GM04503 (cell line): Measurements from ENCODE around the gene CDCA7L.
"Not testable (repeated sequence)": the region's sequence is repeated elsewhere in the genome, so short reads cannot be mapped to it uniquely, and the experiment has no call there.

Experiments
- DNase-seq: peaks from one replicate; pipeline ENCODE4 v3.0.0-alpha.2; 2012; ENCODE audit warnings: low read depth

The CDCA7L gene

DNA sequence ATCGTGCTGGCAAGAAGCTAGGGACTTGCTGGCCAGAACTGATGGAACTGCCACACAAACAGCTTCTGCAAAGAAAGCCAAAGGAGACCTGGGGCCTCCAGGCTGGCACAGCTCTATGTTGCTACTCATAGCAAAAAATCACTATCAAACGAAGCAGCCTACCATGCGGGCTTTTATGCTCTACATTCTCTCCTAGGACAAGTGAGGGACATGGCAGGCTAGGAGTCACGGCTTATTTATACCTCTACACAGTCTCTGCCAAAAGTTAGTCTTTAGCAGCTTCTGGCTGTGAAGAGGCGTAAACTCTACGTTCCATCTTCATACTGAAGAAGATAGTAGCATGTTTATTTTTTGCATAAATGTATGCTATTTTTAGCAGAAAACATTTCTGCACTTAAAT is 35.4 kb downstream of the CDCA7L start:
- no peak for DNase-seq

DNA sequence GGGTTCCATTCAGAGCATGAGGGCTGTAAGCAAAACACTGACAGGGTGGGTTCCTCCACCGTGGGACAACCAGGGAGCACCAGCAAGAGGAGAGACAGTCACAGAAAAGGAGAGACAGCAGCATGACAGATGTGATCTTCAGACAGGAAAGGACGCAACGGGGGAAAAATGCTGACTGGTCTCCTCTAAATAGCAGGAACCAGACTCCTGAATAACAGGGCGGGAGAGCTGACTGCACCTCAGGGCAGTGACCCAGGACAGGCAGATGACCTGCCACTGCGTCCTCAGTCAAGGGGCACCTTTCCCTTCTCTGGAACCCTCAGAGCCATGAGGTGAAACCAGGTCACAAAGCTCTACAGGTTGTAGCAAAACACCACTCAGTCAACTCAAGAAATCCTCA is 37.0 kb downstream of the CDCA7L start:
- DNase-seq = no peak

DNA sequence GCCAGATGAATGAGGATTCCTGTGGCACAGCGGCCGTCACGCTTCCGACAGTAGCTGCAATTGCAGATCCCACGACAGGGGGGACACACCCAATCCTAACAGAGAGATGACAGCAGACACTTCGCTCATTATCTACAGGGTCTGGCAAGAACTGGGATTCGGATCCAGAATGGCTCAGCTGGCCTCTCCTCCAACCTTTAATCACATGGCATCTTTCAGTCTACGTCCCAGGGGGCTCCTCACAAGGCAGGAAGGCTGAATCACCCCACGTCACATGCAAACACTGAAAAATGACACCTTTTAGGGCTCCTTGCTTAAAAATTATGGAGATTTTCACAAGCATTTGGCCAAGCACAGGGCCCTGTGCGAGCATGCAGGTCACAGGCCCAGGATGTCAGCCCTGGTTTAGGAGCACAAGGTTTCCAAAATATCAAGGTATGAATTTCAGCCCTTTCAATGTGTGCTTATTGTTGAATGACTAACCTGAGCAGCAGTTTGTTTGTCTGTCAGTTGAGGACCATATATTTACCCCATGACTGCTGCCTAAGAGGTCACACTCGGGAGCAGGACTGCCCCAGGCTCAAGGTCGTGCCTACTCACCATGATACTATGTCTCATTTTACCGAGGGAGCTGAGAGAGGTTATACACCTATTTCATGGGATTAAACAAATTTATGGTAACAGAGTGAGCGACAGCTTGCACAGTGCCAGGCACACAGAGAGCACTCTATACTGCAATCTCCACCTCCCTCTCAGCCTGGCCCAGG is 42.5 kb downstream of the CDCA7L start:
- DNase-seq = no peak

DNA sequence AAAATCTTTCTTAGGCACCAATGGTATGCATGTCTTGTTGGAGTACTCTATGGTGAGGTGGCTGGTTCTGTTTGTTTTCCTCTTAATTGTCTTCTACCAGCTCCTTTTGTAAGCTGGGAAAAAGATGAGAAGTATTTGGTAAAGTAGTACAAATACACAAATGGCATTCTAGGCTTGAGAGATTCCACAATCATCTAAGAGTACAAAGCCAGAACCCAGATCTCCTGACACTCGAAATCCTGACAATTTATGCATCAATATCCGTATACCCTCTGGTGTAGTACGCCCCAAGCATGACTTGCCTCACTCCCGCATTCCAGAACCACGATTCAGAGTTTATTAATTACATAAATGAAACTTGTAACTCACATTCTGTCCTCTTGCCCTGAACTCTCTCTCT is 43.5 kb downstream of the CDCA7L start:
- DNase-seq = no peak

DNA sequence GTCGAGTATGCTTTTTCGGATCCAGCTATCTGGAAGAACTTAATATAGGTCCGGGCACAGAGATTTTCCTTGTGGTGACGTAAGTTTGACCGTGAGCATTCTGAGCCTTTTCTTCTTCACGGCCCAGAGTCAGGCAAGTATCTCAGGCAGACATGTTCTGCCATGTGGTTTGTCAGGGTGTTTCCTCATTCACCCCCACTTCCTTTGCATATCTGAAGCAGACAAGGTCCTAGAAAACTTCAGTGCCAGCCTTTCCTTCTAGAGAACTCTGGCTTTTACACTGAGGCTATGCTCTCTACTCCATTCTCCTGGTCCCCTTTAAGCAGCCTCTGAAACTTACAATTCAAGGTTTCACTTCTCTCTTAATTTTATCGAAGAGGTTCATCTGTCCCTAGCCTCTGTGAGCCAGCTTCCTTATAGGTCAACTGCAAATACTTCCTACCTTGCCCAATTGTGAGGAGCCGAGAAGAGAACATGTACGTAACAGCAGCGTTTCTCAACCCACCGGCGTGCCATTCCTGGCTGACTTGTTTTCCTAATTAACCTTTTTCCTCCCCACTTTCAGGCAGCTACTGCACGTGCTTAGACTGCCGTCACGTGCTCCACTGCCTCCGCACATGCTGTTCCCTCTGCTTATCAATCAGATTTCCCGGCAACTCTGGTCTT is 47.3 kb downstream of the CDCA7L start:
- no peak for DNase-seq

DNA sequence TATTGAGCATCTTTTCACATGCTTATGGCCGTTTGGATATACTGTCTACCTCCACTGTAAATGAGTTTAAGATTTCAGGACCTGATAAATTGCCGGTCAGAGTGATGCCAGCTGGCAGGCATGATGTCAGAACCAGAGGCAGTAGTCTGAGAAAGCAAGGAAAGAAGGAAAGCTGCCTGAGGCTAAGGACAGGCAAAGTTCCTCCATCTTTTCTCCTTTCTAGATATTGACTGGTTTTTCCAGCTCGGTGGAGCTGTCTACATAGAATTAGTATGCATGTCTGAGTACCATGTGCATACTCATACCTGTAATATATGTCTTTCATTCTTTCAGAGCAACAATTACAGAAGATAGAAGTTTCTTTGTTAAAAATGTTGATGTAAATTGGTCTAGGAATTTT is 52.3 kb downstream of the CDCA7L start:
- no peak for DNase-seq

DNA sequence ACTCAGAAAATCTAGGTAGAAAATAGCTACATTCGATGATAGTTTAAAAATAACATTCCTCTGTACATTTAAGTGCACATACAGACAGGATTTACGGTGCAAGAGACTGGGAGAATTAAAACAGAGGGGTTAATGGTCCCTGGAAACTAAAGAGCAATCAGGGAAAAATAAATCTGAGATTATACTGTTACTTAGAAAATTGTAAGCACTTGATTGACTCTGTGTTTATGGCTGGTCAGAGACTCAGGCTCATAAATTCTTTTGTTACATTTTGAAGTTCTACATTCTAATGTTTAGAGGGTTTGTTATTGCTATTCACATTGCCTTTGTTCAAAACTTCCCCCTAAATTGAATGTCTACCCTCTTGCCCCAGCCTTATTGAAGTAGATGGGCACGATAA is 54.4 kb downstream of the CDCA7L start:
- no peak for DNase-seq

DNA sequence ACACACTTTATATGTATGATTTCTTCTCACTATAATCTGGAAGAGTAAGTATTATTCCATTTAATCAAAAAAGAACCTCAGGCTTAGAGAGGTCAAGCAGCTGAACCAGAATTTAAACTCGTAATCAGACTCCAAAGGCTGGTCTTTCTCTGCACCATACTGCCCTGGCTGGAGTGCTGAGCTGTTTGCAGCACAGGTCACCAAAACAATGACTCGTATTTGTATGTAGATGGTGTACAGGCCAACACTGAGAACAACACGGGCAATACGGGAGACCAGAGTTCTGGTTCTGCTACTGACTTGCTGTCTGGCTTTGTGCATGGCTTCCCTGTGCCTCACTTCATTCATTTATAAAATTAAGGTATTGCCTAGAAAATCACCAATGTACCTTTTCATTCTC is 57.9 kb downstream of the CDCA7L start:
- no peak for DNase-seq

DNA sequence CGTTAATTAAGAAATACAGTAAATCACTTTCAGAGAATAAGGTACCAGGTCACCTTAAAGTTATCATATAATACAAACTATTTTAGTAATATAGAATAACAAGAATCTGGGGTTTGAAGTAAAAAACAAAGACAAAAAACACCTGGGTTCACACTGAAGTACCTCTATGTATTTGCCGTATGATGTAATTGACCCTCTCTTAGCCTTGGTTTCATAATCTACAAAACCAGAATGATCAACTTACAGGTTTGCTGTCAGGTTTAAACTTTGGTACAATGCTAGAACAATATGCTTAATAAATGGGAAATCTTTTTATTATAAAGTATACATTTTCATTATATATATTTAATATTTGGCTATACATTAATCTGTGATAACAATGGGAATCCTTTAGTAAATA is 58.3 kb downstream of the CDCA7L start:
- no peak for DNase-seq

DNA sequence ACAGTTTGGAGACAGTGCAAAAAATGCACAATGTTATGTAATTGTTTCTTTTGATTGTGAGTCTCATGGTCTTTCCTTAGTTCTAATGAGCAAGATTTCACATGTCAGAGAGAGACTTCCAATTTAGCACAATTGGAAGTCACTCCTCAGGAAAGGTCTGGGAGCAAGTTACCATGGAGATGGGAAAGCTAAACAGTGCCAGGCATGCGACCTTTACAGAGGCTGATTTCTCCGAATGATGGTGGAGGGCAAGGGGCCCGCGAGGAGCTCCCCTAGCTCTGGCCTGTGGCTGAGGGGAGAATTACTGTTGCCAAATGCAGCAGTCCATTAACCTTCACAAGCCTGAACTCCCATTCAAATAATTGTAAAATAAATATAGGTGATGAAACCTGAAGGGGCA is 59.3 kb downstream of the CDCA7L start:
- no peak for DNase-seq

DNA sequence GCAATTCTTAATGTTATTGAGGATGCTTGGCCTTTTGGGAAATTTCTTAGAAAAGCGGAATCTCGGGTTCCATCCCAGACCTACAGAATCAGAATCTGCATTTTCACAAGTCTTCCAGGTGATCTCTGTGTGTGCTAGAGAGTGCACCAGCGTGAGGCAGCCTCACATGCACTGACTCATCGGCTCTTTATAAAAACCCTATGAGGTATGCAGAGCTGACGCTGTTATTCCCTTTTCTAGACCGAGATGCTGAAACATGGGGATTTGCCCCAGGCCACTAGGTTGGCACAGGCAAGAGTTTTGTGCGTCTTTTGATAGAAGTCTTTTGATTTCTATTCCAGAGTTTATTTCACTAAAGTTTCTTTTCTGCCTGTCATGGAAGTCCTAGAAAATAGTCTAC is 61.2 kb downstream of the CDCA7L start:
- DNase-seq = no peak

DNA sequence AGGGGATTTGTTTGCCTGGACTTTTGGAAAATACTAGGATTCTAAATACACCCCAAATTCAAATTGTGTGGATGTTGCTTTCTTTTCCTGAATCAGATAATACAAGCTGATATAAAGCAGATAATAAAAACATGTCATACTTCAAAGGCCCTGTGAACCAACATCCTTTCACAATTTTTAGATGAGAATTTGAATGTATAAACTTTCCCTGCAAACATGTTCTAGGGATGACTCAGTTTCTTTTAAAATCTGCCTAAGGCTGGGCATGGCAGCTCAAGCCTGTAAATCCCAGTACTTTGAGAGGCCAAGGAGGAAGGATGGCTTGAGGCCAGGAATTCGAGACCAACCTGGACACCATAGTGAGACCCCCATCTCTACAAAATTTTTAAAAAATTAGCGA is 62.2 kb downstream of the CDCA7L start:
- DNase-seq = not testable (repeated sequence)

DNA sequence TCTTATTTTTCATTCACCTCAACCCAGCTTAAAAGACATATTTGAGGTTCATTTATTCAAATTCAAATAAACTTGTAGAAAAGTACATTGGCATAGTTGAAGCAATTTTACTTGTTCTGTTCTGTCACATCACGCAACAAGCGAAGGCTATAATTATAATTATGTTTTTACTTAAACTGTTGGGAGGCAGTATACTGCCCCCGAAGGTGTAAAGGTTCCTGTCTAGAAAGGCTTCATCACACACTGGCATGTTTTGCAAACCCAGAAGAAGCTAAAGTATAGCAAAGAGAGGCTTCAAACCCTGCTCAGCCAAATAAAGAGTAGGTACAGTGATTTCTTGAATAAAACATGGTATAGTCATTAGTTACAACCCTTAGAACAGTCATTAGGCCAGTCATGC is 62.6 kb downstream of the CDCA7L start:
- no peak for DNase-seq

DNA sequence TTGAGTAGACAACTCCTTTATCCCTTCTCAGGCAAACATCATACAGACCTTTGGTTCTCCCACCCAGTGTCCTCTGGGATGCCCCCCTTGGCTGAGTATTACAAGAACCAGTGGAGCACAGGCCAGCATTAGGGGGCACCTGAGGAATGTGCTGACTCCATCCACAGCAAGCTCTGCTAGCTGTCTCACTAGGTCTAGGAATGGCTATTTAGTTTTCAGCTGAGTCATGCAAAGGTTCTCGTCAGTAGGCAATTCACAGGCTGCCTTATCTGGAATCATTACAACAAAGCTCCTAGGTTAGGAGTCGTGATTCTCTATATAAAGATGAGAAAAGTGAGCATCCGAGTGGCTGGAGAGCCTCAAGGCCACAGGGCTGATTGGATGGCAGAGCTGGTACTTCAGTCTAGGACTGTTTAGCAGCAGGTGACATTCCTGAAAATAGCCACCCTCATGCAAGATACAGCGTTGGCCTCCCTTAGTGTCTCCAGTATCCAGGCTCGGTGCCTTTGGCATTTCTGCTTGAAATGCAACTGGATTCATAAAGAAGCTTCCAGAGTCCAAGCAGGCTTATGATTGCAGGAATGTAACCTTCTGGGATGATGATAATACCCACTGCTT is 75.8 kb downstream of the CDCA7L start:
- no peak for DNase-seq

DNA sequence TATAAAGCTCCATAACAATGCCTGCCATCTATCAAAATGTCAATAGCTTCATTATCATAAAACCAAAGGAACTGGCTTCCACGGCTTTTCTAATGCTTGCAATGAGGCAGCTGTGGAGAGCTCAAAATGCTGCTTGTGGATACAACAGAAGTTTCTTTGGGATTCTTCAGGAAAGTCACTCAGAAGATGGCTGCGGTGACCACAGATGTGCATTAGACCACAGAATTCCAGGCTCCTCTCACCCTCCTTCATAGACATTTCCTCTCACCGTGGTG is 77.2 kb downstream of the CDCA7L start:
- no peak for DNase-seq

DNA sequence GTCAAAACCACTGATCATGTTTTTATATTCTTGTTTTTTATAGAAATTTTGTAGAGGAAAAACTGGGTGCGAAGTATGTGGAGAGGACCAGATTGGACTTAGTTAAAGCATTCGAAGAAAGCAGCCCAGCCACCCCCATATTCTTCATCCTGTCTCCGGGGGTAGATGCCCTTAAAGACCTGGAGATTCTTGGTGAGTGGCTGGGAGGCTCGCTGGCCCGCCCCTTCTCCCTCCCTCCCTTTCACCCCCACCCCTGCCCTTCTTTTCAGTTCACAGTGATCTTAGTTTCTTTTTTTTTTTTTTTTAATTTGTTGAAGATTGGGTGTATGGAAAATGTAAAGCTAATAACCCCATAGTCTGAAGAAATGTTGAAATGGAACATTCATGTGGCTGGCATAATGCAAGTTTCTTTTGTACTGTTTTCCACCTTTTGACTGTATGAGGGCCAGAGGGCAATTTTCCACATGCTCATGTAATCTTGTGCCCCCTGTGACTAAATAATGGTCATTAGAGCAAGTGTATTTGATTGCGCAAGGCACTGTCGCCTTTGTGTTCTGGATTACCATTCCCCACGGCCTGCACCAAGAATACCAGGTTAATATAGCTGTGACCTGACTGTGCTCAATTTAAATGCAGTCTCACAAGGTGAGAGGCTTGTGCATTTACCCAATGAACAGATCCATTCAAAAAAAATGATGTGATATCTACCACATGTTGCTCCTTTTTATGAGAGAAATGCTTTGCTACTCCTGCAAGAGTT is 77.7 kb downstream of the CDCA7L start:
- DNase-seq = no peak

DNA sequence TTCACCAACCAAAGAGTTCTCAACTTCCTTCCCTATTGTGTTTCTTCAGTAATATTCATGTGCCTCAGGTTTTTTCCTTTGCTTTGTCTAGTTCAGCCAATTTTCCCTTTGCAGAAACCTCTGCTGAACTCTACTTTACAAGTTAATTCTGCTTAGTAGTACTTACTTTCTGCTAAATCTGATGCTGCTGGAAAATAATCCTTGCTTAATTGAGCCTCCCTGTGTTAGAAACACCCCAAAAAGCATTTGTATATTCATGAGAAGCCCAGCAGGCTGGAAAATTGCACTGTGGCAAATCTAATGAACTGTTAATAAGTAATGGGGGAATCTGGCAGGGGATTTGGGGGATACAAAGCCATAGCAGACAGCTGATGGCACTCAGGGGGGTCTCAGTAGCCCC is 78.5 kb downstream of the CDCA7L start:
- DNase-seq = no peak

DNA sequence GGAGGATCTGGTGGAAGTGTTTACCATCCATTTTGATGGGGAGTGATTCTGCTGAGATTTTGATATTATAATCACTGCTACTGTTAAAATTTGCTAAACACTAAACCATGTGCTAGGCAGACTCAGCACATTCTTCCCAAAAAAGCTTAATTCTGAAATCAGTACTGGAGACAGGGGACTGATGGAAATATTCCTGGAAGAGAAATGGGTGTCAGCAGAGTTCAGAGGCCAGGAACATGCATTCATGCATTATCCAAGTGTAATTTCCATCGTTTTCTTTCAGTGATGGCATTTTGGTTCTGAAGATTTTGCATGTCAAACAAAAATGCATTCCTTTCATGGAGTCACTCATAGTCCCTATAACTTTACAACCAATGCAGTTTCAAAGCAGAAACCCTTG is 79.0 kb downstream of the CDCA7L start:
- no peak for DNase-seq

DNA sequence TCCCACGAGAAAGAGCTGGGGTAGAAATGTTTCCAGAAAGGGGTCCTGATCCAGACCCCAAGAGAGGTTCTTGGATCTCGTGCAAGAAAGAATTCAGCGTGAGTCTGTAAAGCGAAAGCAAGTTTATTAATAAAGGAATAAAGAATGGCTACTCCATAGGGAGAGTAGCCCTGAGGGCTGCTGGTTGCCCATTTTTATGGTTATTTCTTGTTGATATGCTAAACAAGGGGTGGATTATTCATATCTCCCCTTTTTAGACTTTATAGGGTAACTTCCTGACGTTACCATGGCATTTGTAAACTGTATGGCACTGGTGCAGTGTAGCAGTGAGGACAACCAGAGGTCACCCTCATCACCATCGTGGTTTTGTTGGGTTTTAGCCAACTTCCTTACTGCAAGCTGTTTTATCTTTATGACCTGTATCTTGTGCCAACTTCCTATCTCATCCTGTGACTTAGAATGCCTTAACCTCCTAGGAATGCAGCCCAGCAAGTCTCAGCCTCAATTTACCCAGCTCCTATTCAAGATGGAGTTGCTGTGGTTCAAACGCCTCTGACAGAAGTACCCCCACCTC is 80.0 kb downstream of the CDCA7L start:
- not testable (repeated sequence) for DNase-seq

DNA sequence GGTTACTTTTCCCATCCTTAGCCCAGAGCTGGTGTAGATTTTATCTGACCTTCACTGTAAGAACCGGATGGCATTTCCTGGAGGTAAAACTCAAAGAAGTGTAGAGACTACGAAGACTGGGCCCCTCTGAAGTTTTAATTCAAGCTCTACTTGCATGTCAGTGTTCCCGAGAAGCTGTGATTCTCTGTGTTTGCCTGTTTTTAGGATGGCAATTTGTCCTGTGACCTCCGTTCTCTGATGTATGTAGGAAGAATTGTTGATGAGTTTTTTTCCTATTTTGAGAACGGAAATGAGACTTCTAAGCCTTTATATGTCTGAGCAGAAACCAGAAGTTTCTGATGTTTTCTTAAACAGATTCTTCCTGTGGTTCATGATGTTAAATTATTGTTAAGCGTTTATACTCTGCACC is 94.1 kb downstream of the CDCA7L start:
- DNase-seq = no peak
